ENCODE data around the gene ZBED2. TPM values are rescaled to one million over a fixed set of nuclear protein-coding genes. Genes with fewer than 3 reads are reported as not detected.

The ZBED2 gene
- total RNA-seq, 4 donors from 2014 or later: not detected

- TF ChIP-seq CTCF (IDR thresholded peaks at IDR 0.05; ENCODE audit: low read depth): no peak
These were observed 18.0 kb downstream of the ZBED2 start for GRCh38 chr3:111577113-111577512.

- no peak for TF ChIP-seq CTCF (IDR thresholded peaks at IDR 0.05; ENCODE audit: low read depth)
These were observed 23.2 kb downstream of the ZBED2 start for GRCh38 chr3:111571907-111572460.

GRCh38 chr3:111571282-111571681 is 23.9 kb downstream of the ZBED2 start:
- TF ChIP-seq CTCF (IDR thresholded peaks at IDR 0.05; ENCODE audit: low read depth): no peak

- TF ChIP-seq CTCF (IDR thresholded peaks at IDR 0.05; ENCODE audit: low read depth): no peak
These were observed 24.6 kb downstream of the ZBED2 start for GRCh38 chr3:111570404-111571030.

GRCh38 chr3:111568911-111569310 is 26.2 kb downstream of the ZBED2 start:
- no peak for TF ChIP-seq CTCF (IDR thresholded peaks at IDR 0.05; ENCODE audit: low read depth)

- TF ChIP-seq CTCF (IDR thresholded peaks at IDR 0.05; ENCODE audit: low read depth): no peak
These were observed 26.8 kb downstream of the ZBED2 start for GRCh38 chr3:111568355-111568754.

- no peak for TF ChIP-seq CTCF (IDR thresholded peaks at IDR 0.05; ENCODE audit: low read depth)
These were observed 28.3 kb downstream of the ZBED2 start for GRCh38 chr3:111566844-111567243.

Data from subcutaneous adipose tissue (tissue), 4 donors.